ENCODE results near the gene RDH14.

Gene RDH14

GRCh38 chr2:18519914-18520450, 40.5 kb downstream of the RDH14 start:
- DNase-seq = no peak

- DNase-seq = no peak
These were observed 42.0 kb downstream of the RDH14 start for GRCh38 chr2:18518116-18519111.

GRCh38 chr2:18517386-18517785, 43.1 kb downstream of the RDH14 start:
- no peak for DNase-seq

GRCh38 chr2:18516112-18516511, 44.3 kb downstream of the RDH14 start:
- no peak for DNase-seq

GRCh38 chr2:18514526-18515461, 45.7 kb downstream of the RDH14 start:
- DNase-seq = no peak

GRCh38 chr2:18510775-18511174, 49.7 kb downstream of the RDH14 start:
- no peak for DNase-seq

- DNase-seq = no peak
These were observed 53.5 kb downstream of the RDH14 start for GRCh38 chr2:18506883-18507509.

- no peak for DNase-seq
These were observed 54.6 kb downstream of the RDH14 start for GRCh38 chr2:18505703-18506341.
